Activated B cell treated with CpG ODN at 0.5 μM for 24 hours (primary cell): ENCODE data around the gene RAPGEF4. TPM values are rescaled to one million over a fixed set of nuclear protein-coding genes. Genes with fewer than 3 reads are reported as not detected.

Experiments
- ATAC-seq: fragments of 200-7000 bp; cut with Tn5 transposase; one replicate; pipeline ENCODE4 v1.10.0; 2021; ENCODE audit warnings: low read depth, mild to moderate bottlenecking, moderate library complexity
- CTCF ChIA-PET: fragments of 350-600 bp; sonication (Branson Sonifier 250); formaldehyde crosslinking; loops from one replicate; lab custom pipeline; 2021; ENCODE audit warnings: antibody characterized with exemption; lab: Charles Lee
- POLR2A ChIA-PET: fragments of 350-600 bp; sonication (Branson Sonifier 250); formaldehyde crosslinking; loops from one replicate; lab custom pipeline; 2021; ENCODE audit warnings: antibody characterized with exemption; lab: Charles Lee
- DNase-seq: peaks from one replicate; pipeline ENCODE4 v3.0.0; 2022
- H3K27ac Mint-ChIP-seq: one replicate; pipeline ENCODE4 v1.8.0; 2020; ENCODE audit warnings: mixed read lengths
- H3K27me3 Mint-ChIP-seq: one replicate; pipeline ENCODE4 v1.8.0; 2021; ENCODE audit warnings: mixed read lengths
- H3K36me3 Mint-ChIP-seq: one replicate; pipeline ENCODE4 v1.8.0; 2021; ENCODE audit warnings: low read depth, mixed read lengths
- H3K4me1 Mint-ChIP-seq: one replicate; pipeline ENCODE4 v1.8.0; 2021; ENCODE audit warnings: mixed read lengths
- H3K4me3 Mint-ChIP-seq: one replicate; pipeline ENCODE4 v1.8.0; 2020; ENCODE audit warnings: mild to moderate bottlenecking, mixed read lengths
- H3K9me3 Mint-ChIP-seq: one replicate; pipeline ENCODE4 v1.8.0; 2020; ENCODE audit warnings: mixed read lengths
- intact Hi-C: fragments of 100-400 bp; cut with micrococcal nuclease; formaldehyde crosslinking; loops from one replicate; pipeline ENCODE4 v1.15.1; 2024
- total RNA-seq: library from RNA; stranded (reverse); gene quantifications from 2 replicates; pipeline ENCODE4 v1.2.3, GENCODE V29; 2022
- TF ChIP-seq, protein P1 (sequence below): fragments of 200-600 bp; IDR thresholded peaks from one replicate; pipeline ENCODE4 v1.8.0; 2022; ENCODE audit warnings: antibody characterized with exemption, mild to moderate bottlenecking

The RAPGEF4 gene
- total RNA-seq, 1 donor from 2014 or later, result not detected

DNA sequence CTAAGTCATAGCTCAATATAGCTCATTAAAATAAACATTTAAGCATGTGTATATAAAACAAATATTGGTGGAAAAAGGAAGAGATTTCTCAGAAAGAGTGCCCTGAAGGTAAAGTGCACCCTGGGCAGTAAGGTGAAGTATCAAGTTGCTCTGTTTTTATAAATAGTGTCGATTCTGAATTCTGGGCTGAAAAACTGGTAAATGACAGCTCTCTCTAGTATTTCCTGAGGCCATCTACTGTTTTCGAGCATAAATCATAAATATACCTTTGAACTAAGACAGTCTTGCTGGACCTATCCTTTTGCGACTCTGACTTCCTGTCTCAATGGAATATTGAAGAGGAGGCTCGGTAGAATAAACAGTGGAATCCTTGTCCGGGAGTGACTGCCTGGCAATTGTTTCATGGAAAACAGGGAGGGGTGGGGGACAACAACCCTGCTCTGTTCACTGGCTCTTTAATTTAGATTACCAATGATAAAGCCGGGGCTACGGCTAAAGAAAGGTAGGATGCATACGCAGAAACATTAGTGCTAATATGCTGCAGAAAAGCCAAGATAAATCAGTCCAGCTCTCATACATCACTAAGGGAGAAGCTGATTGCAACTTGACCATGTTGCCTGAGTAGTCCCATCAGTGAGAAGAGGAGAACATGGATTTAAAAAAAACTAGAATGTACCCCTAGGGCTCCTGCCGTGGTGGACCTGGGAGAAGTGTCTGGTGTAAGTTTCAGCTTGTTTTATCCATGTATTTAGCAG, 124.1 kb downstream of the RAPGEF4 start:
- intact Hi-C loops, result no loop called here
- peaks cover under 1% of the 10 kb centered on the region for H3K9me3 Mint-ChIP-seq
- H3K27ac Mint-ChIP-seq, result no peak overlapping the region
- ATAC-seq (no peak), DNase-seq (no peak)
- no peaks in the 10 kb centered on the region for H3K4me1 Mint-ChIP-seq
- H3K36me3 Mint-ChIP-seq, result no peaks in the 10 kb centered on the region
- TF ChIP-seq, protein P1, sequence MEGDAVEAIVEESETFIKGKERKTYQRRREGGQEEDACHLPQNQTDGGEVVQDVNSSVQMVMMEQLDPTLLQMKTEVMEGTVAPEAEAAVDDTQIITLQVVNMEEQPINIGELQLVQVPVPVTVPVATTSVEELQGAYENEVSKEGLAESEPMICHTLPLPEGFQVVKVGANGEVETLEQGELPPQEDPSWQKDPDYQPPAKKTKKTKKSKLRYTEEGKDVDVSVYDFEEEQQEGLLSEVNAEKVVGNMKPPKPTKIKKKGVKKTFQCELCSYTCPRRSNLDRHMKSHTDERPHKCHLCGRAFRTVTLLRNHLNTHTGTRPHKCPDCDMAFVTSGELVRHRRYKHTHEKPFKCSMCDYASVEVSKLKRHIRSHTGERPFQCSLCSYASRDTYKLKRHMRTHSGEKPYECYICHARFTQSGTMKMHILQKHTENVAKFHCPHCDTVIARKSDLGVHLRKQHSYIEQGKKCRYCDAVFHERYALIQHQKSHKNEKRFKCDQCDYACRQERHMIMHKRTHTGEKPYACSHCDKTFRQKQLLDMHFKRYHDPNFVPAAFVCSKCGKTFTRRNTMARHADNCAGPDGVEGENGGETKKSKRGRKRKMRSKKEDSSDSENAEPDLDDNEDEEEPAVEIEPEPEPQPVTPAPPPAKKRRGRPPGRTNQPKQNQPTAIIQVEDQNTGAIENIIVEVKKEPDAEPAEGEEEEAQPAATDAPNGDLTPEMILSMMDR, result no peak
- peaks cover 5% of the 10 kb centered on the region for H3K27me3 Mint-ChIP-seq
- ChIA-PET POLR2A (no interaction called here), CTCF (no interaction called here)
- no peak overlapping the region for H3K4me3 Mint-ChIP-seq

DNA sequence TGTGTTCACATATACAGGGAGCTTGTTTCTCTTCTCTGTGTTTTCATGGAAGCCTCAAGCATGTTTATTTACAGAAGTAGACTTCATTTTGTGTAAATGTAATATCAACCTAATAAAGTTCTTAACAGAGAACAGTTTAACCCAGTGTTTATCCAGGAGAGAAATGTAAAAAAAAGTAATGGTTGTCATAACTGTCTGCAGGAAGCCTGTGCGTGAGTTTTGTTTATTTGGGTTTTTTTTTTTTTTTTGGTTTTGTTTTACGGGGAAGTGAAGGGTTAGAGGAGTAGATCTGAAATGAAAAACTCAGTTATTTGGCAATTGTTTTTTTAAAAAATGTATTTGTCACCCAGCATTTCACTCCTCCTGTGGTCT, 124.7 kb downstream of the RAPGEF4 start:
- Mint-ChIP-seq H3K4me3 (no peak overlapping the region), H3K9me3 (no peaks in the 10 kb centered on the region), H3K27me3 (peaks cover 5% of the 10 kb centered on the region), H3K27ac (no peak overlapping the region), H3K36me3 (no peaks in the 10 kb centered on the region), H3K4me1 (no peaks in the 10 kb centered on the region)
- TF ChIP-seq, protein P1, result no peak
- CTCF ChIA-PET, result no interaction called here
- POLR2A ChIA-PET, result no interaction called here
- DNase-seq, result no peak
- intact Hi-C loops, result no loop called here
- no peak for ATAC-seq

DNA sequence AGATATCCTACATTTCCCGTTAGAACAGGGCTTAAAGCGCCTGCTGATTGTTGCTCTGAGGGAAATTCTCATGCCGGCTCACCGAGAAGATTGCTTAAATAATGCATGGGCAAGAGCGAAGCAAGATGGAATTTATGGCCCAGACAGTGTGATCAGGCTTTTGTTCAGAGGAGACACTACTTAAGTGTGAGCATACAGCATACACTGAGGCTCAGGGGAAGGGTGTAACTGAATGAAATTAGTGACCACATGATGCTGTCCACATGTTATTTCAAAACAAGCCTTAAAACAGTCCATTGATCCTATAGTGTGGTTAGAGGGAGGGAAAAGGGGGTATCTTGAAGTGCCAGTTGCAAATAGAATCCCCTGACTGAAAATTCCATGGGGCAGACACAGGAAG, 125.5 kb downstream of the RAPGEF4 start:
- H3K27ac Mint-ChIP-seq, result no peak overlapping the region

DNA sequence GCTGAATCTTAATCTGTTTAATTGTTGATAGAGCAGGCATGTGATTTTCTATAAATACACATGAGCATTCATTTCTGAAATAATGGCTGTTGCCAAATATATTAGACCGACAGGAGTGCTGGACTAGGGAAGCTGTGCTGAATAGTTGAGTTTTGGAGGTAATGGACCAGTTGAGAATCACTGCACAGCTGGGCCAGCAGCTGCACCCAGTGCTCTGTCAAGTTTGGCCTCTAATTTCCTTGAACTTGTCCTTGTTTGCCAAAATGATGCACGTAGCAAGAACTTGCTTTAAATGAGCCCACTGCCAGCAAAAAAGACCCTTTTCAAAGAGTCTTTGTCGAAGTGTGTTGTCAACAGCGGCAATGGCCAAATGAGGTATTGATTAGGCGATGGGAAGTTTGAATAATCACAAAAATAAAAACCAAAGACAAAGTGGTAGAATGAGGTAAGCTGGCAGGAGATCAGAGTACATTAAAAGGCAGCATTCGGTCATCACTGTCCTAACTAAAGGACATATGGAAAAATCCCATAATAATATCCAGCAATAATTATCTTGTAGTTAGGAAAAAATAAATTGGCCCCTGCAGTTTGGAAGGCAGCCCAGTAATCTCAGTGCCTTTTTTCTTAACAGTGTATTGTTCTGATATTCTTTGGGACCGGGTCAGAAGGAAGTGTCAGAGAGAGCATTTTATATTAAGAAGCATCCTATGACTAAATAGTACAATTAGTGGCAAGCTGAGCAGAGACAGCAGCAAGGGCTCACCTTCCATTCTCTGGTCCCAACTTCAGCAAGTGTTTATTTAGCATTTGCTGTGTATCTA, 126.2 kb downstream of the RAPGEF4 start:
- Mint-ChIP-seq H3K27me3 (peaks cover 5% of the 10 kb centered on the region), H3K27ac (no peak overlapping the region), H3K9me3 (no peaks in the 10 kb centered on the region), H3K4me3 (no peak overlapping the region), H3K36me3 (no peaks in the 10 kb centered on the region), H3K4me1 (no peaks in the 10 kb centered on the region)
- intact Hi-C loops, result no loop called here
- DNase-seq (no peak), ATAC-seq (no peak)
- CTCF ChIA-PET, result no interaction called here
- POLR2A ChIA-PET, result no interaction called here
- TF ChIP-seq, protein P1, result no peak

More for the DNA sequence above, 125.5 kb downstream of the RAPGEF4 start:
- Mint-ChIP-seq H3K4me1 (no peaks in the 10 kb centered on the region), H3K4me3 (no peak overlapping the region), H3K36me3 (no peaks in the 10 kb centered on the region), H3K9me3 (no peaks in the 10 kb centered on the region), H3K27me3 (peaks cover 5% of the 10 kb centered on the region)
- TF ChIP-seq, protein P1, result no peak
- intact Hi-C loops, result no loop called here
- ChIA-PET CTCF (no interaction called here), POLR2A (no interaction called here)
- DNase-seq, result no peak
- no peak for ATAC-seq

DNA sequence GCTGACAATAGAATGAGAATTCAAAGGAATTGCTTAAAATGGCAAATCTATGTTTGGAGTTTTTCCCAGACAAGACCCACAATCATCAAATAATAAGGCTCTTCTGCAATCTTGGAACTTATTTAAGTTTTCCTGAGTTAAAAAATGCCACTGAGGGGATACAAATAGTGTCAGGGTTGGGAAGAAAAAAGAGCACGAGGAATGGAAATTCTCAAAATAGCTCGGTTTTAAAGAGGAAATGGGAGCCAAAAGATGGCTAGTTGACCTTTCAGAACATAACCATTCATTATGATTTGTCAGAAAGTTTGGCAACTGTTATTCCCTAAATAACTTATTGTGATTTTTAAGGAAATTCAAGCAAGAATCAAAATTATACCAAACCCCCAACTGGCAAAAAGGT, 127.7 kb downstream of the RAPGEF4 start:
- H3K27me3 Mint-ChIP-seq, result peaks cover 5% of the 10 kb centered on the region
- H3K9me3 Mint-ChIP-seq, result no peaks in the 10 kb centered on the region
- ATAC-seq (no peak), DNase-seq (no peak)
- H3K4me1 Mint-ChIP-seq, result no peaks in the 10 kb centered on the region
- ChIA-PET POLR2A (no interaction called here), CTCF (no interaction called here)
- no peak overlapping the region for H3K4me3 Mint-ChIP-seq
- no peaks in the 10 kb centered on the region for H3K36me3 Mint-ChIP-seq
- TF ChIP-seq, protein P1, result no peak
- intact Hi-C loops, result no loop called here
- no peak overlapping the region for H3K27ac Mint-ChIP-seq
